K562 (cell line): ENCODE measurements around the gene SLC6A9. TPM values are rescaled to one million over a fixed set of nuclear protein-coding genes. Genes with fewer than 3 reads are reported as not detected.

Experiments used
- BRF1 ChIP-seq: IDR thresholded peaks from 3 replicates; pipeline ENCODE4 v1.6.1; 2011; ENCODE audit warnings: borderline replicate concordance, mild to moderate bottlenecking; ENCODE audit not compliant: insufficient read length; ENCODE audit errors: extremely low read depth
- CREM ChIP-seq: IDR thresholded peaks from 2 replicates; pipeline ENCODE4 v1.6.1; 2014; ENCODE audit warnings: antibody characterized with exemption, low read depth
- GMEB1 ChIP-seq: fragments of 250-450 bp; sonication (Bioruptor Pico); IDR thresholded peaks from 2 replicates; pipeline ENCODE4 v1.4.0; 2020; ENCODE audit warnings: mild to moderate bottlenecking
- HMGXB4 ChIP-seq: sonication (generic); formaldehyde crosslinking; IDR thresholded peaks from 2 replicates; pipeline ENCODE4 v1.8.1; 2023; ENCODE audit warnings: mild to moderate bottlenecking, missing genetic modification reagents
- ILK ChIP-seq: fragments of 450-650 bp; IDR thresholded peaks from 2 replicates; pipeline ENCODE4 v1.6.1; 2016; ENCODE audit warnings: missing genetic modification characterization, low read depth, mild to moderate bottlenecking, missing compliant biosample characterization, moderate library complexity, borderline replicate concordance
- KAT2B ChIP-seq: IDR thresholded peaks from one replicate; pipeline ENCODE4 v1.6.1; 2012; ENCODE audit warnings: low read depth, mild to moderate bottlenecking, control low read depth, inconsistent platforms, low read length, moderate library complexity
- KAT8 ChIP-seq: fragments of 450-650 bp; IDR thresholded peaks from 2 replicates; pipeline ENCODE4 v1.6.1; 2016; ENCODE audit warnings: low read depth, mild to moderate bottlenecking
- KDM4B ChIP-seq, 2 experiments: fragments of 450-650 bp in 1 of 2; sonication (generic) in 1 of 2; IDR thresholded peaks; 2 replicates each; pipeline ENCODE4 v1.6.1; 2016 to 2017; ENCODE audit warnings: borderline replicate concordance in 2 of 2, antibody characterized with exemption in 1 of 2, low read depth in 1 of 2, mild to moderate bottlenecking in 1 of 2
- L3MBTL2 ChIP-seq: fragments of 450-650 bp; IDR thresholded peaks from 2 replicates; pipeline ENCODE4 v1.6.1; 2016; ENCODE audit warnings: mild to moderate bottlenecking, moderate library complexity
- NFXL1 ChIP-seq: fragments of 450-650 bp; formaldehyde crosslinking; IDR thresholded peaks from 2 replicates; pipeline ENCODE4 v1.4.0; 2021; ENCODE audit warnings: mild to moderate bottlenecking
- OTX1 ChIP-seq: fragments of 450-650 bp; formaldehyde crosslinking; IDR thresholded peaks from 2 replicates; pipeline ENCODE4 v1.4.0; 2022; ENCODE audit warnings: mild to moderate bottlenecking
- PHB ChIP-seq: fragments of 250-450 bp; sonication (Bioruptor Pico); IDR thresholded peaks from 2 replicates; pipeline ENCODE4 v1.5.0; 2021
- RHOXF2B ChIP-seq: fragments of 250-450 bp; sonication (Bioruptor Pico); conservative IDR thresholded peaks from 2 replicates; pipeline ENCODE4 v1.5.1; 2021
- SNIP1 ChIP-seq: fragments of 450-650 bp; IDR thresholded peaks from 2 replicates; pipeline ENCODE4 v1.7.1; 2017; ENCODE audit warnings: low read depth, mild to moderate bottlenecking
- TAF15 ChIP-seq: fragments of 200-400 bp; formaldehyde crosslinking; IDR thresholded peaks from 2 replicates; pipeline ENCODE4 v1.6.1; 2017; ENCODE audit warnings: mild to moderate bottlenecking, low read depth, low read length, moderate library complexity
- XRCC4 ChIP-seq: IDR thresholded peaks from one replicate; pipeline ENCODE4 v1.6.1; 2011; ENCODE audit not compliant: insufficient read depth, insufficient read length; ENCODE audit errors: extremely low read depth
- ZBTB43 ChIP-seq: sonication (generic); formaldehyde crosslinking; IDR thresholded peaks from 2 replicates; pipeline ENCODE4 v1.8.0; 2023; ENCODE audit warnings: mild to moderate bottlenecking, missing genetic modification reagents
- ZBTB49 ChIP-seq: sonication (generic); formaldehyde crosslinking; IDR thresholded peaks from 2 replicates; pipeline ENCODE4 v1.8.0; 2022; ENCODE audit warnings: missing genetic modification reagents, mild to moderate bottlenecking, borderline replicate concordance
- ZNF589 ChIP-seq: fragments of 200-800 bp; sonication (Bioruptor generic); IDR thresholded peaks from 2 replicates; pipeline ENCODE4 v1.6.1; 2016; ENCODE audit warnings: low read depth, missing genetic modification characterization, missing compliant biosample characterization
- polyA plus RNA-seq, 8 experiments: library from polyadenylated mRNA; depleted of rRNA in 4 of 8; stranded (reverse) in 5 of 8; unstranded in 3 of 8; fragments of >200 nt; fragmentation: Nextera tagmentation in 2 of 8; fragmentation: Illumina TruSeq in 1 of 8; extraction: Ambion mirVana in 2 of 8; extraction: Trizol in 1 of 8; gene quantifications; 2 replicates each; pipeline versions ENCODE4 v1.2.1 to v1.2.3, GENCODE V29; 2011 to 2014; ENCODE audit warnings: inconsistent platforms in 1 of 8, missing spikeins in 1 of 8
- total RNA-seq, 7 experiments: library from RNA; depleted of rRNA in 6 of 7; stranded (reverse); fragments of >200 nt in 6 of 7; fragmentation: Illumina TruSeq in 2 of 7; extraction: Trizol in 2 of 7; gene quantifications; 2 replicates each; pipeline versions ENCODE4 v1.2.1 to v1.2.3, GENCODE V29; 2011 to 2021; ENCODE audit warnings: low replicate concordance in 1 of 7

Gene SLC6A9
- total and polyA plus RNA-seq, 9 of the 15 experiments (the other 6 are each of a cell fraction or from before 2014, with no cell fraction given), result 0.17 to 18.7 (median 2.9) TPM

GRCh38 chr1:44029911-44030604 lies 1.2 kb downstream of the SLC6A9 start (continued):
- TF ChIP-seq PHB (CRISPR knock-in tag) (no peak), OTX1 (CRISPR knock-in tag) (peak; percentile 69; the same call in 1 of the 2 replicates), ZNF589 (CRISPR knock-in tag) (no peak), SNIP1 (no peak), KAT8 (no peak), ZBTB43 (CRISPR knock-in tag) (no peak), KAT2B (no peak), RHOXF2B (CRISPR knock-in tag) (no peak), BRF1 (no peak), ZBTB49 (CRISPR knock-in tag) (no peak), ILK (tag) (no peak), KDM4B (IDR thresholded peaks at IDR 0.05; ENCODE audit: borderline replicate concordance in 2 of 2, low read depth in 1 of 2) (no peak), HMGXB4 (CRISPR knock-in tag) (0 out of 2 replicates have a peak, but pooled peaks have one; percentile 11), TAF15 (no peak), NFXL1 (CRISPR knock-in tag) (no peak), GMEB1 (CRISPR knock-in tag) (peak; percentile 42; the same call in 1 of the 2 replicates), L3MBTL2 (peak; percentile 79), XRCC4 (no peak), CREM (peak; percentile 84)
